NCI-H146 (cell line): ENCODE data around the gene PDE4DIP.
"Not testable (repeated sequence)": the region's sequence is repeated elsewhere in the genome, so short reads cannot be mapped to it uniquely, and the experiment has no call there.

ENCODE experiments used
- DNase-seq: peaks from one replicate; lab custom pipeline; 2025; lab: John Stamatoyannopoulos, UW

Gene PDE4DIP

DNA sequence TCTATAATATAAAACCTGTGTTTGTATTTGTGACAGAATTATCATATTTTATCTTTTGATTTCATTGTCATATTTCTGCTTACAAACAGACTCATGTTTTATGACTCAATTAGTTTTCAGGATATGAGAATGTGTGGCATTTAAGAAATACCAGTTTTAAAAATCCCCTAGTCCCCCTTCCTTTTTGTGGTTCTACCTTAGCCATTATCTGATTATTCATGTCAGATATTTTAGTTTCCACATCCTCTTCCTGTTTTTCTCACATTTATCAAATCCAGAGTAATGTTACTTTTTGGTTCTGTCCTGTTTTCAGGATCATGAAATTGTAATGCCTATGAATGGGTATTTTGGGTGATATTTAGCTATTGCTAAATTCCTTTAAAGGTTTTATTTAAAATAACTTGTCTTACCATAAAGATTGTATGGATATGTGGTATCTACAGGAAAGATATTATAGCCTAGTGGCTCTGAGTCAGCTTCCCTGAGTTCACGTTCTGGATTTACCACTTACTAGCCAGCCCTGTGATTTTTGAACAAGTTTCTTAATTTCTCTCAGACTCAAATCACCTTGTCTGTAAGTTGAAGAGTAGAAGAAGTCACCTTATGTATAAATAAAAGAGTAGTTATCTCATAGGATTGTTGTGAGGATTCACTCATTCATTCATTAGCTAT, 131.8 kb downstream of the PDE4DIP start:
- DNase-seq, result not testable (repeated sequence)

DNA sequence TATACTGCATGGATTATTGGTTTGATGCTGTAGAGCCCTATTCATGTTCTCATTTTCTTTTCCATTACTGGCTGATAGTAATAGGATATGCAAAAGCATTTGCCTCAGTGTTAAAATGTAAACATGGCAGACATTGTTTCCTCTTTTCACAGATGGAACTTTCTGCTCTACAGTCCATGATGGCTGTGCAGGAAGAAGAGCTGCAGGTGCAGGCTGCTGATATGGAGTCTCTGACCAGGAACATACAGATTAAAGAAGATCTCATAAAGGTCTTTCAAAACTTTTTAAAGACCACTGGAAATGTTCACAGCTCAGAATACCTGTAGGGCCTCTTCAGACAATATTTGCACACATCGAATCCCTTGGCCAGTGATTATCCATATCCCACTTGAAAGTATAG, 133.6 kb downstream of the PDE4DIP start:
- DNase-seq, result not testable (repeated sequence)

DNA sequence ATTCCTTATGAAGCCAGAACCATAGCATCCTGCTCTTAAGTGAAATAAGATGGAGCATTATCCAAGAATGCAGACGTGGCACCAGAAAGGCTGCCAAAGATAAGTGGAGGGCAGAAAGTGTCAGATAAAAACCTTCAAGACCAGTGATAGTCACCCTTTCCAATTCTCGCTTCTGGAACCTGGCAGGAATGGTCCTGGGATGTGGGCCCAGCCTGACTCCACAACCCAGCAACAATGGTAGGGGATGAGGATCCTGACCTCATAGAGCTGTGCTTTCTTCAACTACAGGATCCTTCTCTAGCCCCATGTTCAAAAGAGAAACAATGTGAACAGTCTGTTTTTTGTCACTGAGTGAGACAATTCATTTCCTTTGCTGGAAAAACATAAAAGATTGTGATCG, 145.2 kb downstream of the PDE4DIP start:
- not testable (repeated sequence) for DNase-seq

DNA sequence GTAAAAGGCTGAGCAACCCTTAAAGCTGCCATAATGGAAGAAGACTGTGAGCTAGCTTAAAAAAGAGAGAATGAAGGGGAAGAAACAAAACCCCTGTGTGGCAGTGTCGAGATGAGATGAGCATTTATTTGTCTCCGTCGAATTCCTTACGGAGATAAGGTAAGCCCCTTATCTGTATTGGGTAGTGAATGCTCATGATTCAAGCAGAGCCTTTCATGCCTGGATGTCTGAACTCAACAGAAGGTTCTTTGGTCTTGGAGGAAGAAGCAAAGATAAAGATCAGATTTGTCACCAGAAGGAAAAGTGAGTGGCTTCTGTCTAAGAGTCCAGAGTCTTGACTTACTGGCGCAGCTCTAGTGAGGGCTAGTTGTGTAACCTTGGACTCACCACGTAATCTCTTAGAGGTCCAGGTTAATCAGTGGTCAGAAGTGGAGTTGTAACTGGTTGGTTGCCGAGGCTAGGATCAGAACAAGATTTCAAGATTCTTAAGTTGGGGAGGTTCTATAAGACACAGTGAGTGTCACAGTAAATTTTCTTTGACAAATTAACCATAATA, 146.1 kb downstream of the PDE4DIP start:
- not testable (repeated sequence) for DNase-seq

DNA sequence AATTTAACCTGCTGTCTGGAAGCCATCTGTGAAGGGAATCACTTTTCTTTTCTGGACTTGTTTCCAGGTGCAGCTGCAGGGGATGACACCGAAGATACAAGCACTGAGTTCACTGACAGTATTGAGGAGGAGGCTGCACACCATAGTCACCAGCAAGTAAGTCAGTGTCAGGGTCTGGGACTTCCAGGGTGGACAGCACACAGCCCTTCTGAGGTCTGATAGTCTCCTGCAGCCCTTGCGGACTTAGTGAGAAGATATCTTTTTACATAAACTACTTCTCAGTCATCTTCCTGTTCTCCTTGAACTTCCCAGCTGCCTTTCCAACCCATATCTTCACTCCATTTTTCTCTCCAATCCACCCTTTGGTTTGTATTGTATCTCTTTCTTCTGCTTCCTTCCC, 147.6 kb downstream of the PDE4DIP start:
- not testable (repeated sequence) for DNase-seq

DNA sequence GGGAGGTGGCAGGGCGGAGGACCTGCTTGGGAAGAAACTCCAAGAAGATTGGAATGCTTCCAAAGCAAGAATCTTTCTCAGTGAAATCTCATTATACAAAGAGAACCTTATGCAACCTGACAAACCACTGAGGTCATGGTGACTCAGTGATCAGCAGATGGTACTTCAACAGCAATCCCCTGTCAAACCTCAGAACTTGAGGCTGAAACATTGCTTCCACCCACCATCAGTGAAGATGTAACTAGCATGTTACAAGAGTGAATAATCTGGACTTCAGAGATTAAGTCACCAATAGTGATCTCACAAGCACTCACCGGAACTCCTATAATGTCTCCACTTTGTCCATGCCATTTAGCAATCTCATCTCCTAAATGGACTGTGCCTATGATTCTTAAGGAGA, 148.1 kb downstream of the PDE4DIP start:
- DNase-seq, result not testable (repeated sequence)

DNA sequence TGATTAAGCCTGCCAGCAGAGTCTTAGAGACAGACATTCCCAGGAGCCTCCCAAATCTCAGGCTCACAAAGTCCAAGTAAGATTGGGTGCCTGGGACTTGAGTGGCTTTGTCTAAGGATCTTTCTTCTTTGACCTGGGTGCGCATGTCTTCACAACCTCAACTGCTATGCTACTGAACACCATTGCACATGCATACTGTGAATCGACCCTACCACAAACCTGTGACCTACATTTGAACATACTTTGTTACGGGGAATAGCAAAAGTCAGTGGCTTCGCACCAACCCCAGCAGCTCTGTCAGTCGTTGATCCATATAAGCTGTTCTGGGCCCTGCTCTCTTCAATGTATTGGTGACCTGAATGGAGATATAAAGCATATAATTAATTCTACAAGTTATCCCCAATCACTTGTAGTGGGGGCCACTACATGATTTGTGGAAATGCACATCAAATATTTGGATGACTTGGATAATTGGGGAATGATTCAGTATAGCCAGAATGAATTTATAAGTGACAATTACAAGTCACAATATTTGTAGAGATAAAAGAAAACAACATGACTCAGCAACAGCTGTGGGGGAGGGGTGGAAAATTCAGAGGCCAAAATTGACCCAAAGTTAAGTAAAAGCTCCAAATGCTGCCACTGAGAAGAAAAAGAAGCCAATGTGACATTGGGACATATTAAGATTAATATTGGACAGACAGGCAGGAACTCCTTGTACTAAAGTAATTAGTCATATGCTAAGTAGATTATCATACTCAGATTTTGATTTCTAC, 152.4 kb downstream of the PDE4DIP start:
- not testable (repeated sequence) for DNase-seq

DNA sequence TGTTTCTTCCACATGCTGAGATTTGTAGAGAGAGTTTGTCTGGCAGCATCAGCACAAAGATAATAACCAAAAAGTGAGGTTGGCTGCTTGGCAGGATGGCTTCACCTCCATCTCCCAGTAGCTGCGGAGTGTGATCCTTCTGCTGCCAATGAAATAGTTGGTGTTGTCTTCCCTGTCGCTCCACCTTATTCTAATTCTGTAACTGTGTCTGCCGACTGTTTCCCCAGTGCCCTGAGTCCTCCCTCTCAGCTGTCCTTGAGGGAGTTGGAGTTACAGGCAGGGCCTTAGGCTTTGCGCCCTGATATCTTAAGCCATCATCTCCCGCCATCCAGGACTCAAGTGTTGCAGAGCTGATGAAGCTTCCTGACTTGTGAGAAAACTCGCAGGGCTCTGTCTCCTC, 153.2 kb downstream of the PDE4DIP start:
- DNase-seq, result not testable (repeated sequence)

DNA sequence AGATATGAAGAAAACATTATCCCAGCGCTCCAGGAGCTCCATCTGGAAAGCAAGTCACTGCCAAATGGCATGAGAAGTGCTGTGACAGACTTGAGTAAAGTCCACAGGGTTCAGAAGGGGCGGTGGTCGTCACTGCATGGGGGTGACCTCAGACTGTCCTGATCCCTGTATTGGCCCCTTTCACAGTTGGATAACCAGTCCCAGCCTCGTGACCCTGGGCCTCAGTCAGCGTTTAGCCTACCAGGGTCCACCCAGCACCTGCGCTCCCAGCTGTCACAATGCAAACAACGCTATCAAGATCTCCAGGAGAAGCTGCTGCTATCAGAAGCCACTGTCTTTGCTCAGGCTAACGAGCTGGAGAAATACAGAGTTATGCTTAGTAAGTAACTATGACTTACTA, 158.4 kb downstream of the PDE4DIP start:
- not testable (repeated sequence) for DNase-seq

DNA sequence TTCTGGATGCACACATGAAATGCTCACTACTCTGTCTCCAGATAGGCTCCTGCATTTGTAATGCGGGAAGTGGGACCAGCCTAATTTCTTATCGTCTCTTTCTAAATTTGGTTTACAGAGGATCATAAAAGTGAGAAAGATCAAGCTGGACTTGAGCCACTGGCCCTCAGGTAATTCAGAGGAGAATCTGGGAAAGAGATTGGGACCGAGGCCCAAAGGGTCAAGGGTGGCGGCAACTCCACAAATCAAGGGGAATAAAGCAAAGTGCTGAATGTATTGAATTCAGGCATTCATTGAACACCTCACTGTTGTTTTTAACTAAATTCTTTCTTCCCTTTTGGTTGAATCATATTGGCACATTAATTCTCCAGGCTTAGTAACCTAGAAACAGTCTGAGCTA, 164.1 kb downstream of the PDE4DIP start:
- DNase-seq, result not testable (repeated sequence)

DNA sequence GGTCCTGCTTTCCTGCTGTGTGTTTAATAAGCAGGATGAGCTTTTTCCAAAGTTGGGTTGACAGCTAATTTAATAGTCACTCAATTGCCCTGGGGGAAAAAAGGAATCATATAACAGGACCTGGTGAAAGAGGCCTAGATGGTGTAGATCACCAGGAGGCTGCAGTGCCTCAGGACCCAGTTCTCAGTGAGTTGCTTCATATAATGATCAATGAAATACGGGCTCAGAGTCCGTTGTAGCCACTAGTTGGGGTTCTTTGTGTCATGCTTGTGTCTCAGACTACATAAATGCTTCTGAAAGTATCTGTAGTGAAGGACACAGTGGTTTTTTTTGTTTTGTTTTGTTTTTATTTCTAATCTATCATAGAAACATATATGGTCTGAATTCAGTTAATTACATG, 164.5 kb downstream of the PDE4DIP start:
- DNase-seq, result not testable (repeated sequence)

DNA sequence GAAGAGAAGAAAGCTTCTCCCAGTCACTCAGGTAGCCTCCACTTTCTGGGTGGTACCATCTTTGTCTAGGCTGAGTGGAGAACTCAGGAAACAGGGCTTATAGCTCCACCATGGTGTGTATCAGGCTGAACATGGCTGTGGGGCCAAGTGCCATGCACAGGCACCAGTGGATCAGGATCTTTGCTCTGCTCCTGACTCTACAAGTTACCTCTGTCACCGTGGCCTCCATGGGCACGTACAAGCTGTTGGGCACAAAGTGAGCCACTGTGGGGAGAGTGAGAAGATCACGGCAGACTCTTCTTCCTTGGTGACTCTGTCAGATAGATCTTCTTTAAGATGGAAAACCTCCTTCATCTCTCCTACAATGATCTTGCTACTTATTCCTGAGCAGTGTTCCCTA, 165.5 kb downstream of the PDE4DIP start:
- not testable (repeated sequence) for DNase-seq

DNA sequence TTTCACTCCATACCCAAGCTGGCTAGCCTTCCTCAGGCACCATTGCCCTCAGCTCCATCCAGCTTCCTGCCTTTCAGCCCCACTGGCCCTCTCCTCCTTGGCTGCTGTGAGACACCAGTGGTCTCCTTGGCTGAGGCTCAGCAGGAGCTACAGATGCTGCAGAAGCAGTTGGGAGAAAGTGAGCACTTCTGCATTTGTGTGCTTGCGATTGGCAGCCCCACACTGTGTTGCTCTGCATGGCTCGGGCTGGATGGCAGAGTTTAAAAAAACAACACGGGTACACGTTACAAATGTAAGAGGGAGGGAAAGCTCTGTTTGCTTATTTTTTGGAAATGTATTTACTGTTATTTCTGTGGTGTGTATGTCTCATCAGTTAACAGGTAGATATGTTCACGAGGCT, 168.4 kb downstream of the PDE4DIP start:
- not testable (repeated sequence) for DNase-seq

DNA sequence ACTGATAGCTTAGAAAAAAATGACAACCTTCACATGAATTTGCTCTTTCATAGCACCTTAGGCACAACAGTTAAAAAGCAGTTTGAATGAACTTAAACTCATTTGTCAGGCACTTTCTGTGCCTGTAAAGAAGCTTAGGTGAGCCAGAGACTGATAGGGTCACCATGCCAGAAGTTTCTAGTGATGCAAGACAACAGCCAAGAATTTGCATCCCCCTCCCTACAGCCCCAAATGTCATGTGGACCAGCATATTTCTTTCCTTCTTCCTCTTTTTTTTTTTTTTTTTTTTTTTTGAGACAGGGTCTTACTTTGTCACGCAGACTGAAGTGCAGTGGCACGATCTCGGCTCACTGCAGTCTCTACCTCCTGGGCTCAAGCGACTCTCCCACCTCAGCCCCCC, 169.3 kb downstream of the PDE4DIP start:
- not testable (repeated sequence) for DNase-seq

DNA sequence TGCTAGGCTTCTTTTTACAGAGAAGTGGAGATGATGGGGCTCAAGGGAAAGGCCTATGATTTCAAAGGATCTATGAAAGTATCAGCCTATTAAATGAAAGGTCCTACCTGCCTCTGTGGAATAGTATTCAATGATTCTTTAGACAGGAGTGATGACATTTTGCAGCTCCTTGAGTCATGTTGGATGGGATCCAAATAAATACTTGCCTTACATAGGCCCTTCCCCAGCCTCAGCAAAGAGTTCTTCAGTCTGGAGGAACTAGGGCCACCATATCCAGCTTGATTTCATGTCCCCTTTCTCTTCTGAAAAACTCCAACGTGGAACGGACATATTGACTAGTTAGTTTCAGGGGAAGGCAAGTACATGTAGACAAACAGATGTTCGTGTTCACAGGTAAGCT, 171.3 kb downstream of the PDE4DIP start:
- DNase-seq, result not testable (repeated sequence)

DNA sequence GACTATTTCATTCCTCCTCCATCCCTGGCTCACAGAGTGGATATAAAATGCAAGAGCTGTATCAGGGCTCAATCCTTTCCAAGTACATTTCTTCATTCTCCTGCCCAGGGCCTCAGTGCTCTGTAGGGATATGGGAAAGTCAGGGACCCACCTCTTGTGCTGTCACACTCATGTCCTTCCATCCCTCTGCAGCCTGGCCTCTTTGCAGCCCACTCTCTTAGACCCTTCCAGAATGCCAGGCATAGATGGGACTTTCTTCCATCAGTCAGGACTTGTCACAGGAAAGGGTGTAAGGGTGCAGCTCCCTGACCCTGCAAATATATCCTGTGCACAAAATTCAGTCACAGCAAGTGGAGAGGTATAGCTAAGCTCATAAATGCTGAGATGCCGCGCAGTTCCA, 172.4 kb downstream of the PDE4DIP start:
- not testable (repeated sequence) for DNase-seq

DNA sequence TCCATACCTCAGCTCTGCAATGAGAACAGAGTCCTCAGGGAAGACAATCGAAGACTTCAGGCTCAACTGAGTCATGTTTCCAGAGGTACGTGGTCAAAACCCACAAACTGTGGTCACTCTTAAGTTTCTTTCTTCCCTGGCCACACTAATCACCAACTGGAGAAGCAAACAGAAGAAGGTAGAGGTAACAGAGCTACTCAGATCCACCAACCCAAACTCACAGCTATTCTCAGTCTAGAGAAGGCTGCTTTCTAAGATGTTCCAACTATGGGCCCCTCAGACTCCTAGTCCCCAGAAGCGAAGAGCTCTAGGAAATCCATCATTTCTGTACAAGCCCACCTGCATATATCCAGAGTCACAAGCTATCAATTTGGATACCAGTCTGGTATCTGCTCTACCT, 174.3 kb downstream of the PDE4DIP start:
- DNase-seq, result not testable (repeated sequence)

DNA sequence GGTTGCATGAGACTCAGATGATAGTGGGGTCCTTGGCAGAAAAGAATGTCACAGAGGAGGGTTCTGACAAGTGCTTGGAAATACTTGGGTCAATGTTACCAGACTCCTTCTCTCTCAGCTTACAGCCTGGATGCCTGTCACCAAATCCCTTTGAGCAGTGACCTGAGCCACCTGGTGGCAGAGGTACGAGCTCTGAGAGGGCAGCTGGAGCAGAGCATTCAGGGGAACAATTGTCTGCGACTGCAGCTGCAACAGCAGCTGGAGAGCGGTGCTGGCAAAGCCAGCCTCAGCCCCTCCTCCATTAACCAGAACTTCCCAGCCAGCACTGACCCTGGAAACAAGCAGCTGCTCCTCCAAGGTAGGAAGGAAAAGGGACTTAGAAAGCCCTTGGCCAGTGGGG, 180.1 kb downstream of the PDE4DIP start:
- not testable (repeated sequence) for DNase-seq

DNA sequence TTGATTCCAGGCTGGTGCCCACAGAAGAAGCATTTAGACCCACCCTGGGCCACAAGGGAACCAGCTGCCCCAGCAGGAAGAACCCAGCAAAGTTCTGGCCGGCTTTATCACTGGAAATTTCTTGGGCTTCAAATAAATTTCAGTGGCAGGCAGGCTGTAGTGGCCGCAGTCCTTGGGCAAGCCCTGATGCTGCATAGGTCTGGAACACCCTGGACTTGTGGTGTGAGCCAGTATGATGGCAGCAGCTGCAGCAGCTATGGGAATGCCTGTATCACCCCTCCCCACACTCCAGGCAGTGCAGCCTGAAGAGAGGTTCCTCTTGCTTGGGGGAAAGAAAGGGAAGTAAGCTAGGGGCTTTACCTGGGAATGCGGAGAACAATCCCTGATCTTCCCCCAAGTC, 189.7 kb downstream of the PDE4DIP start:
- DNase-seq, result not testable (repeated sequence)

DNA sequence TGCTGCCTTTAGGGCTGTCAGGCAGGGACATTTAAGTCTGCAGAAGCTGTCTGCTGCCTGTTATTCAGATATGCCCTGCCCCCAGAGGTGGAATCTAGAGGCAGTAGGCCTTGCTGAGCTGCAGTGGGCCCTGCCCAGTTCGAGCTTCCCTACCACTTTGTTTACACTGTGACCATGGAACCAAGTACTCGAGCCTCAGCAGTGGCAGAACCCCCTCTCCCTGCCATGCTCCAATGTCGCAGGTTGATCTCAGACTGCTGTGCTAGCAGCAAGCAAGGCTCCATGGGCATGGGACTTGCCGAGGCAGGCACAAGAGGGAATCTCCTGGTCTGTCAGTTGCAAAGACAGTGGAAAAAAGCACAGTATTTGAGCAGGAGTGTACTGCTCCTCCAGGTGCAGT, 198.8 kb downstream of the PDE4DIP start:
- DNase-seq, result not testable (repeated sequence)

DNA sequence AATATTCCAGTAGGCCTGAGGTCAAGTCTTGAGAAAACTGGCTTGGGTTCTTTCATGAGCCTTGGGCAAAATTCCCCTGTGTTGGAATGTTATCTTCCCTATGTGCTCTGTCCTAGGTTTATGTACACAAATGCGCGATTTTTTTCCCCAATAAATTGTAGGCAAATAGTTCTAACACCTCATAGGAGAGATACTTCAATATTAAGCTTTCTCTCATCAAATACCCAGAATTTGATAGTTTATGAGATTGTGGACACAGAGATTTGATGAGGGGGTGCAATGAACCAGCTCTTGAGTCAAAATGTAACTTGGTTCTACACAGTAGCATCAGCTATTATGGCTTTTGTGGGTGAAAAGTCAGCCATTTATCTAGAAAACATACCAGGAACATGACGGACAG, 220.4 kb downstream of the PDE4DIP start:
- not testable (repeated sequence) for DNase-seq

DNA sequence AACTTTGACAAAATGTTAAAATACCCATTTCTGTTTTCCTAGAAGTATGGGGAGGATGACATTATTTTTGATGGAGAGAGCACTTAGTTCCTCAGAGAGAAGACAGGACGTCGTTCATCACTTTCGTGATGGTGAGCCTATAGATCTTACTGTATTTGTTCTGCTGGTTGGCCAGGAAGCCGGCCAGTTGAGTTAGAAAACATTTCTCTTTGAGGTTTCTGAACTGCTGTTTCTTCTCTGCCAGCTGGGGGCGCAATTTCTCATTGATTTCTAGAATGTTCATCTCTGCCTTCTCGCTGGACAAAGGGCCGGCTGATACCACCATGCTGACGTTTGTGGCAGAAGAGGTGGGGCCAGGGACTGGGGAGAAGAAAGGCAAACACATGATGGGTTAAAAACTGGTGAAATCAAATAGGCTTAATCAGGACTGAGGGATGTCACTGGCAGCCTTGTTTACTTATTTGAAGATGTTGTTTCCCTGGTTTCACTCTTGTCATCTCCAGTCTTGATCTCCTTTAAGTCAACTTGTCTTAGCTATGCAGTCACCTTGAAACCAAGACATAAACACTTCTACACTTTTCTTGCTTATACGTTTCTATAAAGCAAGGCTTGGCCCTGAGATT, 231.4 kb downstream of the PDE4DIP start:
- DNase-seq, result not testable (repeated sequence)
